Activated CD4-positive, alpha-beta T cell treated with anti-CD3 and anti-CD28 coated beads for 4 hours (primary cell): ENCODE measurements around the gene DMRTC1B.
"Not testable (repeated sequence)": the region's sequence is repeated elsewhere in the genome, so short reads cannot be mapped to it uniquely, and the experiment has no call there.

ENCODE experiments used
- DNase-seq, 2 donors: peaks; one replicate each; pipeline ENCODE4 v3.0.0-alpha.2; 2020

Gene DMRTC1B, protein sequence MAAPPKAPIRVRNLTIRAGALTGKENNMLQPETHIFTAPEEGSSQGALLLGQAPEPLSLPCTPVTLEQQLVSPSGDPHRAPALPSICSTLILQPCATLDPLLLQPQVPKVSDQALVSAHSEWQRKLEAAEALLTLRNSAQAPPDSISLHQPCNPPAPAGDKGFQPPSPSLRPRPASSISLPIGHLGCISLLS

DNA sequence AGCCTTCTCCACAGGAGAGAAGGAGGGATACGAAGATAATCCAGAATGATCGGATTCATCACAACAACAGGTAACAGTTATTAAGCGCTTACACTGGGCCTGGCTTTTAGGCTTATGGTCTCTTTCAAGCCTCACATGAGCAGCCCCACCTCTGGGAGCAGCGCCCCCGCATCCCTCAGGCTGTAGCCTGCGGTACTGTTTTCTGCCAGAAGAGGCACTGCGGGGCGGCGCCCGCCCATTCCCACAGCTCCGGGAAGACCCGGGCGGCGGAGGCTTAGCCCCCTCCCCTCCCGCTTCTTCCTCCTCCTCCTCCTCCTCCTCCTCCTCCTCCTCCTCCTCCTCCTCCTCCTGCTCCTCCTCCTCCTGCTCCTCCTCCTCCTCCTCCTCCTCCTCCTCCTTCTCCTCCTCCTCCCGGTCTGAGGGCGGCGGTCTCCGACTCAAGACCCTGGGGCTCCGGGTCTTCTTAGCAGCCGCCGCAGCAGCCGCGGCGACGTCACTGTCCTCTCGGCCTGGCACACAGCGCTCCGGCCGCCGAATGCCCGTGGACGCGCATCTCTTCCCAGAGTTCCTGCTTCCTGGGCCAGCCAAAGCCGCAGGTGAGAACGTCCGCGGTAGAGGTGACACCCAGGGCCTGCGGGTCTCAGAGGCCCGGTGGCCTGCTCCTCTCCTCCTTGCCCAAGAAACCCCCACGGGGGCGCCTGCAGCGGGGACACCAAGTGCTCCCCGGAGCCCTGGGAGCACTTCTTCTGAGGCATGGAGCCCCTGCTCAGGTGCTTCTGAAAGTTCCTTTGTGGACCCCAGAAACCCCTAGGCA, at the start of gene DMRTC1B:
Gene DMRTC1B (plus strand): TSS at position 238 of the 814 bp plus-strand sequence. CDS start 68,246 bp downstream, outside the sequence.
- not testable (repeated sequence) for DNase-seq

DNA sequence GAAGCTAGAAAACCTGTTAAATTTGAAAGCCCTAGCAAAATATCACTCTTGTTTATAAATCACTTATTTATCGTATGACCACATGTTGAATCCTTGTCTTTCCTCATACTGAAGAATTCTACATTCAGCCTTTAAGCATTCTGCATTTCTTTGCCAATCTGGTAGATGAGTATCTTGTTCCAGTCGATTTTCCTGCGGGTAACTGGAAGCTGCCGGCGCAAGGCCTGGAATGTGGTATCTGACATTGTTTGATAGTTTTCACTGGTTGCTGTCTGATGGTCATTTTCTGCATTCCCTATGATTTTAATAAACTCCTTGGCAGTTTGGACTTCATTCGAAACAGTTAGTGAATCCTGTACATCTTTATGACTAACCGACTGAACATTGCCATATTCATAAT, 48.8 kb upstream of the DMRTC1B start:
- DNase-seq, result no peak

GRCh38 chrX:72733636-72734035, 43.1 kb upstream of the DMRTC1B start:
- not testable (repeated sequence) for DNase-seq

- DNase-seq, result no peak
These were observed 41.1 kb upstream of the DMRTC1B start for GRCh38 chrX:72735561-72735960.

GRCh38 chrX:72745546-72745945, 31.1 kb upstream of the DMRTC1B start:
- not testable (repeated sequence) for DNase-seq

DNA sequence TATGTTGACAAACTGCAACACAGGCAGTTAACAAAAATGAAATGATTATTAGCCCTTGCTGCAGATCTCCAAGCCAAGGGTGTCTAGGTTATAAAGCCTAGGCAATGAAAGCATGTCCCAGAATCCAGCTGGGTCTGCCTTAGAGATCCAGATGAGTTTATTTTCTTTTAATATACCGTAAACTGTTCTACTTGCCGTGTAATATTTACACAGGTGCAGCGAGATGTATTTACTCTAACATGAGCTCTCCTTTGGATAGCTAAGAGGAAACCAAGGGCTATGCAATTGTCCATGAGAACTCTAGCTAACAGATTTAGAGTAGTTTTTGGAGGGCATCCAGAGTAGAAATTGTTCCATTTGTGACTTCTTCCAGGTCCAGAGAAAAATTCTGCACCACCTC, 28.1 kb upstream of the DMRTC1B start:
- DNase-seq, result not testable (repeated sequence)

- not testable (repeated sequence) for DNase-seq
These were observed 16.2 kb upstream of the DMRTC1B start for GRCh38 chrX:72760454-72760853.

GRCh38 chrX:72777467-72777790, 739 bp downstream of the DMRTC1B start:
- DNase-seq, result not testable (repeated sequence)

GRCh38 chrX:72778146-72778545, 1.5 kb downstream of the DMRTC1B start:
- DNase-seq, result not testable (repeated sequence)

DNA sequence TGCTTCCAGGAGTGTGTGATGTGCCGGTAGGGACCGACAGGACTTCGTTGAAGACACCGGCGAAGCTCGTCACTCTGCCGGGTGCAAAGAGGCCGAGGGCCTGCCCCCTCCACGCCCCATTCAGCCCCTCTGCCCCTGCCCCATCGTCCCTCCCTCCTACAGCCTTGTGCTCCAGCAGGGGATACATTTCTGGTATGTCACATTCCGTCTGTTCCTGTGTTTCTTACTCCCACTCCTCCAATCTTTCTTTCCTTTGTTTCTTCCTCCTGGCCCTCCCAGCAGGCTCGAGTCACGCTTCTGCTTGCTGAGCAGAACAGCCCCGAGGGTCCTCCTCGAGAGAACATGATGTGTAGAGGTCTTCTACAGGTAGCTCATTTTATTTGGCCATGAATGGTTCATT, 5.9 kb downstream of the DMRTC1B start, which contains the start of gene FAM236B:
Gene FAM236B (minus strand): TSS at position 101 of the 400 bp plus-strand sequence. CDS start 100 bp downstream, at position 1.
- DNase-seq, result not testable (repeated sequence)

DNA sequence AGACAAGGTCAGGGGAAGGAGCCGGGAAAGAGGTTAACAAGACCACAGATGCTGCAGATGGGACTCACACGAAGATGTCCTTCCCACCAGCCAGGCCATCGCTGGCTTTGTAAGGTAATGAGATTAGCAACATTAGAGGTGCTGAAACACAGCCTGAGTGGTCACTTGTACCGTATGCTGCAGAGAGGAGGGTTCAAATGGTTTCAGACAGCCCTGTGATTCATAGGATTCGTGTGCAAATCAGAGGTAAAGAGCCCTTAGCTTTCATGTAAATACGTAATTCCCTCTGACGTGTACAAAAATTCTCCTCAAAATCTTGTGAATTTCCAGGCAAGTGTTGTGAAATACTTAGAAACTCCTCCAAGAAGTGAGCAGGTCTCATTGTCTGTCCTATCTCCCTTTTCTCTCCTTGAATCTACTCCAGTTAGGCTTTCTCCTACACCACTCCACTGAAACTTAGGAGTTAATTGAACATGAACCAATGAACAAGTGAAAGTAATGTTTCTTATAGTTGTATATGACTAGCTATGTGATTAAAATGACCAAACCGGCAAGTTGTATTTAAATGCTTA, 6.8 kb downstream of the DMRTC1B start:
- DNase-seq, result not testable (repeated sequence)

GRCh38 chrX:72783964-72784363, 7.3 kb downstream of the DMRTC1B start:
- DNase-seq, result not testable (repeated sequence)

GRCh38 chrX:72788142-72788541, 11.5 kb downstream of the DMRTC1B start:
- not testable (repeated sequence) for DNase-seq

DNA sequence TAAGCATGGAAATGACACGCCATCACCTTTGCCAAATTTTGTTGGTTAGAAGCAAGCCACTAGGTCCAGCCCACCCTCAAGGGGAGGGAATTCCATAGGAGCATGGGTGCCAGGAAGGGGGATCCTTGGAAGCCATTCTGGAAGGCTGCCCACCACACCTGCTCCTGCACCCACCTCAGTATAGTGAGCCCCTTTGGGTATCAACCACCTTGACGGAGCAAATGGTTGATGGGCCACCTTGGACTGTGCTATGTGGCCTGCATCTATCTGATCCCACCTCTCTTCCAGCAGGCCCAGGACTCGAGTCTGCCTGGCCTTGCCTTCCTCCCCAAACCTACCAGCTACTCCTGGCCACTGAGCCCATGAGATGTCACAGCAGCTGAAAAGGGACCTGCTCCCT, 13.7 kb downstream of the DMRTC1B start:
- not testable (repeated sequence) for DNase-seq

- DNase-seq, result not testable (repeated sequence)
These were observed 31.4 kb downstream of the DMRTC1B start, which contains the start of gene FAM236D for GRCh38 chrX:72808110-72808509. TSS of gene FAM236D (minus strand) at chrX:72808210. CDS start at chrX:72808110, 100 bp downstream.

- DNase-seq, result not testable (repeated sequence)
These were observed 54.0 kb downstream of the DMRTC1B start for GRCh38 chrX:72830701-72831100.

DNA sequence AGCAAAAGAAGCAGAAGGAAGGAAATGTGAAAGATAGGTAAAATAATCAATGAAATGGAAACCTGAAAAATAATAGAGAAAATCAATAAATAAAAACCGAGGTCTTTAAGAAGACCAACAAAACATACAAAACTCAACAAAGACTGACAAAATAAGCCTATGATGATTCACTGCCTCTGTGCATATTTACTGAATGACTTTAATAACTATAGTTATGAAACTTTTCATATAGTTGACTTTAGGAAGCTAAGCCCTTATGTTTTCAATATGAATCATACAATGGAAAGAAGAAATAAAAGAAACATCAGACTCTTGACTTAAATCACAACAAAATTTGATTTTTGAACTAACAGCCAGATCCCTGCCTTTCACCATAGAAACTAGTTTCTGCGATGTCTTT, 60.8 kb downstream of the DMRTC1B start:
- not testable (repeated sequence) for DNase-seq

GRCh38 chrX:72882898-72883297, 106.2 kb downstream of the DMRTC1B start:
- DNase-seq, result not testable (repeated sequence)

DNA sequence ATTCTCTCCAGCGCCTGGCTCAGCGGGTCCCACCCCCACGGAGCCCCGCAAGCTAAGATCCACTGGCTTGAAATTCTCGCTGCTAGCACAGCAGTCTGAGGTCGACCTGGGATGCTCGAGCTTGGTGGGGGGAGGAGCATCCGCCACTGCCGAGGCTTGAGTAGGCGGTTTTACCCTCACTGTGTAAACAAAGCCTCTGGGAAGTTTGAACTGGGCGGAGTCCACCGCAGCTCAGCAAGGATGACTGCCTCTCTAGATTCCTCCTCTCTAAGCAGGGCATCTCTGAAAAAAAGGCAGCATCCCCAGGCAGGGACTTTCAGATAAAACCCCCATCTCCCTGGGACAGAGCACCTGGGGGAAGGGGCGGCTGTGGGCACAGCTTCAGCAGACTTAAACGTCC, 113.0 kb downstream of the DMRTC1B start:
- DNase-seq, result not testable (repeated sequence)
